Activated CD4-positive, alpha-beta T cell treated with anti-CD3 and anti-CD28 coated beads, Interleukin-2, amount 50 U/mL, for 16 hours (primary cell): ENCODE measurements around the gene PTBP1.

Experiments
- DNase-seq: peaks from one replicate; pipeline ENCODE4 v3.0.0-alpha.2; 2020

The PTBP1 gene

GRCh38 chr19:798415-799075 is 1.3 kb downstream of the PTBP1 start:
- DNase-seq, result no peak

GRCh38 chr19:799076-799881 is 2.0 kb downstream of the PTBP1 start:
- no peak for DNase-seq

DNA sequence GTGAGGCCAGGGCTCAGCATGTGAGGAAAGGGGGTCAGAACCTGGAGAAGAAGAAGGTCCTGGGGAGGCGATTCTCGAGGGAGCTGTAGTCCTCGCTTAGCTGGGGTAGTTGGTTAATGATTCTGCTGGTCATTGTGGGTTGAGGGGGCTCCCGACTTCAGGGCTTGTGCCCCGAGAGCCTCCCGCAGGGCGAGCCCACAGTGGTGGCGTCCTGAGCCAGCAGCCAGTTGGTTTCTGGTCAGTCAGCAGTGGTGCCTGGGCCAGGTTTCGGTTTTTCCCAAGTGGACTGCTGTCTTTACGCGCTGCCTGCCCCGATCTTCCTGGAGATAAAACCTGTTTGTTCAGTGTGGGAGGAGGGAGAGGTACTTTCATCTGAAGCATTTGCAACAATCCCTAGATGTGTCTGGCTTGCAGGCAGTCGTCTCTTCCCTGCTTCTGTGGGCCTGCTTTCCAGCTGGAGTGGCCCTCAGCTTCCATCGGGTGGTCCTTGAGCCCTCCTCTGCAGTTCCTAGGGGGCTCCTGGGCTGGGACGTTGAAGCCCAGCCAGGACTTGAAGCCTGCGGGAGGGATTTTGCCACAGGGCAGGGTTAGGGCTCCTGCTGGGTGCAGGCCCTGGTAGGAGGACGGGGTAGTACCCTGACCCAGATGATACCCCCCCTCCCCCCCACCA is 3.2 kb downstream of the PTBP1 start:
- no peak for DNase-seq

GRCh38 chr19:801030-801860 is 4.0 kb downstream of the PTBP1 start:
- no peak for DNase-seq

GRCh38 chr19:801861-802497 is 4.7 kb downstream of the PTBP1 start:
- DNase-seq, result no peak

DNA sequence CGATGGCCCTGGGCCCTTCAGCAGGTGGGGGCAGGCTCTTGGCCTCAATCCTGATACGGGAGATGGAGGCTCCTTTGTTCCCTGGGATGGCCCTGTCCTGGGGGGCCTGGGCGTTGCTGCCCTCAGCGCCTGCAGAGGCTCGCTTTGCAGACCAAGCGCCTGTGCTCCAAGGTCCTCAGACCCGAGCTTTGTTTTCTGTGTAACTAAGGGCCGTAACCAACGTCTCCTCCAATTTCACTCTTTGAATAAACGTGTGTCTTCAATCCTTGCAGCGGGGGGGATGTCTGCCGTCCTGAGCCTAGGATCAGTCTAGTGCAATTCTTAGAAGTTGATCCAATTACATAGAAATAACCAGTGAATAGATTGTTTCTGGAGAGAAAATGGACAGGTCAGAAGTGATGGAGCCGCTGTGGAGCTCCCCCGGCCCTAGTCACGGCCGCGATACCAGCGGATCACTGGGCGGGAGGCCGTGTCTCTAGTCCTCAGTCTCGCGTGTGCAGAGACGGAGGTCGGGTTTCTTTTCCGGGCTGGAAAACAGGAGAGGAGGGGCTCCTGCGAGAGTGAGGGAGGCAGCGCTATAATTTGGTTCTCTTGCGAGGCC is 5.3 kb downstream of the PTBP1 start:
- DNase-seq, result no peak

DNA sequence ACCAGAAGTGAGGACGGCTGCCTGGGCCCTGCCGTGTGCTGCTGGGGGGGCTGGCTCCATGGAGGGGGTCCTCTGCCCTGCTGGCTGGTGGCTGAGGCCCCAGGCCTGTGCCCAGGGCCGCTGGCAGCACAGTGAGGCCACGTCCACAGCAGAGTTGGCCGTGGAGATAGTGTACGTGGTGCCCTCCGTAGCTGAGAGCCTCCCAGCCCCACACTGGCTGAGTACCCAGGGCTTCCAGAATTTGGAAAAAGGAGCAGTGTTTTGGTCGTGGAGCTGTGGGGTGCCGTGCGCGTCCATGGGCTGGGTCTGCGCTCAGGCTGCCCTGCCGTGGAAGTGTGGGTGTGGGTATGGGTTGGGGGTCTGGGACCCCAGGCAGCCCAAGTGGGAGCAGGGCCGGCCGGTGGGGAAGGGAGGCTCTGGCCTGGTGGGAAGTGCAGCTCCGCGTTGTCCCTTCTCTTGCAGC is 5.9 kb downstream of the PTBP1 start:
- no peak for DNase-seq

- no peak for DNase-seq
These were observed 6.6 kb downstream of the PTBP1 start for GRCh38 chr19:803686-804418.

DNA sequence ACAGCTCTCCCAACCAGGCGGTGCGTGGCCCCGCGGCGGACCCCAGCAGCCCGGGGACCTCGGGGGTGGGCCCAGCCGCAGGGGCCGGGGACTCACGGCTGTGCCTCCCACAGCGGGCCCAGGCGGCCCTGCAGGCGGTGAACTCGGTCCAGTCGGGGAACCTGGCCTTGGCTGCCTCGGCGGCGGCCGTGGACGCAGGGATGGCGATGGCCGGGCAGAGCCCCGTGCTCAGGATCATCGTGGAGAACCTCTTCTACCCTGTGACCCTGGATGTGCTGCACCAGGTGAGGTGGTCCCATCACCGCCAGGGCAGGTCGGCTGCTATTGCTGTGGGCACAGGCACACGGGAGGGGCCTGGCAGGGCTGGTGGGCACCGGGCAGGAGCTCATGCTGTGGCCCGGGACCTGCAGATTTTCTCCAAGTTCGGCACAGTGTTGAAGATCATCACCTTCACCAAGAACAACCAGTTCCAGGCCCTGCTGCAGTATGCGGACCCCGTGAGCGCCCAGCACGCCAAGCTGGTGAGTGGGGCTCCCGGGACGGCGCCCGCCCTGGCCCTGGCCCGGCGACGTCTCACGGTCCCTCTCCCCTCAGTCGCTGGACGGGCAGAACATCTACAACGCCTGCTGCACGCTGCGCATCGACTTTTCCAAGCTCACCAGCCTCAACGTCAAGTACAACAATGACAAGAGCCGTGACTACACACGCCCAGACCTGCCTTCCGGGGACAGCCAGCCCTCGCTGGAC is 7.3 kb downstream of the PTBP1 start:
- DNase-seq, result no peak

DNA sequence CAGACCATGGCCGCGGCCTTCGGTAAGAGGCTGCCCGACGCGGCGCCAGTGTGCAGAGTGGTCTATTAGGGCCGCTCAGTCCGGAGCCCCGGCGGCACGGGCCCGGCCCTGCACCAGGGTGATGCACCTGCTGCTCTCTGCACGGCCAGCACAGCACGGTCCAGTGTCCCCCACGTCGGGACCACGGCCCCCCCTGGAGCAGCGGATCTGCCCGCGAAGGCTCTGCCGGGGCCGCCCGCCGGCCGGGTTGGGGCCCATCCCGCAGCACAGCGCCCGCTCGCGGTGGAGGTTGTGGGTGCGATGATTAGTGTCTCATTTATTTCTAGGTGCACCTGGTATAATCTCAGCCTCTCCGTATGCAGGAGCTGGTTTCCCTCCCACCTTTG is 7.9 kb downstream of the PTBP1 start:
- DNase-seq, result no peak

GRCh38 chr19:805600-806550 is 8.6 kb downstream of the PTBP1 start:
- DNase-seq, result no peak

GRCh38 chr19:806815-807421 is 9.7 kb downstream of the PTBP1 start:
- no peak for DNase-seq

DNA sequence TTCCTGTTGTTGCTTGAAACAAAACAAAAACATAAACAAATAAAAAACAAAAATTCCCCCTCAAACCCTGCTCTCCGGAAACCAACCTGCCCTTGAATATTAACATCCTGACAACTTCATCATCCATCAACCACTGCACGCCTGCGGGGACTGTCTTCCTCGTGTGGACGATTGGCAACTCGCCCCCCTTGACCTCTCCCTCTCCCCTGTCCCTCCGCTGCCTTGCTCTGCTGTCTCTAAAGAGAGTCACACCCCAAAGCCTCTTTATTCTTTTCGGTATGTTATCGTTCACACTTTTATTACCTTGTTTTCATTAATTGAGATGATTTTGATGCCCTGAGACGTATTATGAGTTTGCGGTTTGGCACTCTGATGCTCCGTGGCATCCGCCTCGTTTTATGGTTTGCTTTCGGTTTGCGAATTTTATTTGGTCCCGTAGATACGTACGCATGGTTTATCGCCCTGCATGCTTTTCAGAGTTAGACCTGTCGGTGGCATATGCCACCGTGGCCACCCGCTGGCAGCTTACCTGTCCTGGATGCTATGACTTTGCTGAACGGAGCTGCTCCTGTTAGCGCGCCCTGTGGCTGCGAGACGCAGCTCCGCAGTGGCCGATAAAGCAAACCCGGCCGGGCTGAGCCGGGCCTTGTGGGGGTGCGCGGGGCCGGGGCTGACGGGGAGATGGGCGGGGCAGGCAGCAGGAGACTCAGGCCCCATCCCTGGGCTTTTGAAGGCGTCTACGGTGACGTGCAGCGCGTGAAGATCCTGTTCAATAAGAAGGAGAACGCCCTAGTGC is 10.6 kb downstream of the PTBP1 start:
- DNase-seq, result no peak

- DNase-seq, result no peak
These were observed 11.1 kb downstream of the PTBP1 start for GRCh38 chr19:808423-808775.

DNA sequence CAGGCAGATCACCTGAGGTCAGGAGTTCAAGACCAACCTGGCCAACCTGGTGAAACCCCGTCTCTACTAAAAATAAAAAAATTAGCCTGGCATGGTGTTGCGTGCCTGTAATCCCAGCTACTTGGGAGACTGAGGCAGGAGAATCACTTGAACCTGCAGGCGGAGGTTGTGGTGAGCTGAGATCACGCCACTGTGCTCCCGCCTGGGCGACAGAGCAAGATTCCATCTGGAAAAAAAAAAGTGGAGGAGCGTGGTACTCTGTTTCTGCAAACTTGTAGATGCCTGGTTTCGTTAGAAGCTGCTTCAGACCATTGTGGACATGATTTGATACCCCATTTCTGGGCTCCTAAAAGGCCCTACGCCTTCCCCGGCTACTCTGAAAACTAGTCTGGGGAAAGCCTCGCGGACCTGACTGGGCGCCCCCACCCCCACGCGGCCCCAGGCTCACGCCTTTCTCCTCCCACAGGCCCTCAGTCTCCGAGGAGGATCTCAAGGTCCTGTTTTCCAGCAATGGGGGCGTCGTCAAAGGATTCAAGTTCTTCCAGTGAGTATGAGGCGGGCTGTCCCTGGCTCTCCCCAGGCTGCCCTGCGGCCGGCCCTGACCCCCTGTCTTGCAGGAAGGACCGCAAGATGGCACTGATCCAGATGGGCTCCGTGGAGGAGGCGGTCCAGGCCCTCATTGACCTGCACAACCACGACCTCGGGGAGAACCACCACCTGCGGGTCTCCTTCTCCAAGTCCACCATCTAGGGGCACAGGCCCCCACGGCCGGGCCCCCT is 13.0 kb downstream of the PTBP1 start:
- no peak for DNase-seq

- no peak for DNase-seq
These were observed 13.7 kb downstream of the PTBP1 start for GRCh38 chr19:810883-811489.

GRCh38 chr19:811506-812048 is 14.3 kb downstream of the PTBP1 start:
- no peak for DNase-seq
